Cardiac fibroblast (primary cell): Measurements from ENCODE around the gene MGMT.

Experiments used
- DNase-seq, 2 donors: peaks; one replicate each; pipeline versions ENCODE4 v3.0.0 to v3.0.0-alpha.2; 2010; ENCODE audit warnings: low read depth in 2 of 2
- H3K4me3 ChIP-seq, 2 donors: replicated peaks in 1 of 2; 1 replicate in 1 of 2; 2 replicates in 1 of 2; pipeline ENCODE4 v1.5.1; 2011; ENCODE audit warnings: low read depth in 2 of 2, low read length in 2 of 2, mild to moderate bottlenecking in 2 of 2, moderate library complexity in 1 of 2
- TF ChIP-seq, protein P1 (sequence below): IDR thresholded peaks from one replicate; pipeline ENCODE4 v1.5.1; 2011; ENCODE audit warnings: low read depth, mild to moderate bottlenecking, low read length, inconsistent platforms

The MGMT gene

DNA sequence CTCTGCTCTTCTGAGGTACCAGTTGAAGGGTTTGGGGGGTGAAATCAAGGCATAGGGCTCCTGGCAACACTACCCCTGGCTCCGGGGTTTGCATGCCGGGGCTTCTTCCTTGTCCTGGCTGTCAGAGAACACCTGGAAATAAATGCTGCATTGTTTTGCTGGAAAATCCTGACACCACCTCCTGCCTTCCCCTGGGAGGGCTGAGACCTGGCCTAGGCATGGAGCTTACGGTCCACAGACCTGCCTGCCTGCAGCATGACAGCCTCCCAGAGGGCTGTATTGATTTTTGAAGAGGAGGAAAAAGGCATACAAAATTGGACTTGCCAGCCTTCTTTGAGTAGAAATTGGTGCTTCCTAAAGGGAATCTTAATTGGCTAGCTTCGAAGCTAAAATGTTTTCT is 227.1 kb downstream of the MGMT start:
- DNase-seq: no peak
- TF ChIP-seq, protein P1, sequence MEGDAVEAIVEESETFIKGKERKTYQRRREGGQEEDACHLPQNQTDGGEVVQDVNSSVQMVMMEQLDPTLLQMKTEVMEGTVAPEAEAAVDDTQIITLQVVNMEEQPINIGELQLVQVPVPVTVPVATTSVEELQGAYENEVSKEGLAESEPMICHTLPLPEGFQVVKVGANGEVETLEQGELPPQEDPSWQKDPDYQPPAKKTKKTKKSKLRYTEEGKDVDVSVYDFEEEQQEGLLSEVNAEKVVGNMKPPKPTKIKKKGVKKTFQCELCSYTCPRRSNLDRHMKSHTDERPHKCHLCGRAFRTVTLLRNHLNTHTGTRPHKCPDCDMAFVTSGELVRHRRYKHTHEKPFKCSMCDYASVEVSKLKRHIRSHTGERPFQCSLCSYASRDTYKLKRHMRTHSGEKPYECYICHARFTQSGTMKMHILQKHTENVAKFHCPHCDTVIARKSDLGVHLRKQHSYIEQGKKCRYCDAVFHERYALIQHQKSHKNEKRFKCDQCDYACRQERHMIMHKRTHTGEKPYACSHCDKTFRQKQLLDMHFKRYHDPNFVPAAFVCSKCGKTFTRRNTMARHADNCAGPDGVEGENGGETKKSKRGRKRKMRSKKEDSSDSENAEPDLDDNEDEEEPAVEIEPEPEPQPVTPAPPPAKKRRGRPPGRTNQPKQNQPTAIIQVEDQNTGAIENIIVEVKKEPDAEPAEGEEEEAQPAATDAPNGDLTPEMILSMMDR: no peak
- no peak overlapping the region for H3K4me3 ChIP-seq

GRCh38 chr10:129694691-129695243 is 227.7 kb downstream of the MGMT start:
- H3K4me3 ChIP-seq: no peak overlapping the region
- DNase-seq: peak in 1 of 2 donors; percentile 55
- TF ChIP-seq, protein P1: no peak

- DNase-seq: no peak
- TF ChIP-seq, protein P1: no peak
- H3K4me3 ChIP-seq: no peak overlapping the region
These were observed 228.6 kb downstream of the MGMT start for GRCh38 chr10:129695671-129696070.

GRCh38 chr10:129696636-129697035 is 229.6 kb downstream of the MGMT start:
- TF ChIP-seq, protein P1: no peak

GRCh38 chr10:129697463-129698247 is 230.6 kb downstream of the MGMT start:
- no peak for DNase-seq
- TF ChIP-seq, protein P1: no peak

More at GRCh38 chr10:129696636-129697035, 229.6 kb downstream of the MGMT start:
- H3K4me3 ChIP-seq: no peak overlapping the region
- DNase-seq: no peak

GRCh38 chr10:129699722-129700340 is 232.8 kb downstream of the MGMT start:
- TF ChIP-seq, protein P1: no peak
- H3K4me3 ChIP-seq: no peak overlapping the region
- DNase-seq: no peak

More at GRCh38 chr10:129697463-129698247, 230.6 kb downstream of the MGMT start:
- no peak overlapping the region for H3K4me3 ChIP-seq
